SK-N-SH (cell line): ENCODE results near the gene ANO2. TPM values are rescaled to one million over a fixed set of nuclear protein-coding genes. Genes with fewer than 3 reads are reported as not detected.
A peak's percentile ranks its signal among the peaks of the same experiment; 100 is the strongest.

ENCODE experiments used
- CTCF ChIA-PET: fragments of 300-600, 350-600 bp; formaldehyde crosslinking; extraction: SDS; loops from one replicate; lab custom pipeline; 2021; lab: Yijun Ruan, JAX
- POLR2A ChIA-PET: fragments of 350-600 bp; sonication (Branson Sonifier 250); formaldehyde crosslinking; extraction: SDS; loops from one replicate; lab custom pipeline; 2020; ENCODE audit warnings: antibody characterized with exemption, inconsistent platforms; lab: Yijun Ruan, JAX
- DNase-seq: peaks from one replicate; pipeline ENCODE4 v3.0.0; 2012
- H2AFZ ChIP-seq: fragments of 200-600 bp; sonication (generic); 2 replicates; pipeline ENCODE4 v1.8.1; 2016; ENCODE audit warnings: antibody characterized with exemption, mild to moderate bottlenecking, low read depth
- H3F3A ChIP-seq: fragments of 200-600 bp; sonication (generic); replicated peaks from 2 replicates; pipeline ENCODE3; 2016; ENCODE audit warnings: antibody characterized with exemption, mild to moderate bottlenecking; ENCODE audit not compliant: insufficient read depth
- H3K27ac ChIP-seq, 2 experiments: fragments of 200-500 bp in 1 of 2; fragments of 200-600 bp in 1 of 2; sonication (Bioruptor generic) in 1 of 2; sonication (generic), shearing (Covaris generic) in 1 of 2; 2 replicates each; pipeline versions ENCODE4 v1.5.1 to v1.6.1; 2014 to 2016; ENCODE audit warnings: low read depth in 2 of 2, inconsistent platforms in 1 of 2, low read length in 1 of 2, mild to moderate bottlenecking in 1 of 2, mixed read lengths in 1 of 2
- H3K27me3 ChIP-seq: fragments of 200-600 bp; sonication (generic), shearing (Covaris generic); 2 replicates; pipeline ENCODE4 v1.6.1; 2016; ENCODE audit warnings: mixed run types; ENCODE audit not compliant: insufficient read depth
- H3K36me3 ChIP-seq, 2 experiments: fragments of 200-500 bp in 1 of 2; fragments of 200-600 bp in 1 of 2; sonication (Bioruptor generic) in 1 of 2; sonication (generic) in 1 of 2; replicated peaks in 1 of 2; 2 replicates each; pipeline versions ENCODE3 to v1.5.1; 2014 to 2016; ENCODE audit warnings: low read length in 1 of 2, mild to moderate bottlenecking in 1 of 2; ENCODE audit not compliant: insufficient read depth in 2 of 2, control insufficient read depth in 1 of 2
- H3K4me1 ChIP-seq, 2 experiments: fragments of 200-500 bp in 1 of 2; fragments of 200-600 bp in 1 of 2; sonication (Bioruptor generic) in 1 of 2; sonication (generic), shearing (Covaris generic) in 1 of 2; 2 replicates each; pipeline versions ENCODE4 v1.5.1 to v1.6.1; 2014 to 2016; ENCODE audit warnings: low read depth in 1 of 2, low read length in 1 of 2, mixed run types in 1 of 2; ENCODE audit not compliant: insufficient read depth in 2 of 2, control insufficient read depth in 1 of 2
- H3K4me2 ChIP-seq: fragments of 200-600 bp; sonication (generic), shearing (Covaris generic); 2 replicates; pipeline ENCODE4 v1.6.1; 2017; ENCODE audit warnings: mixed run types
- H3K4me3 ChIP-seq, 2 experiments: fragments of 200-500 bp in 1 of 2; fragments of 200-600 bp in 1 of 2; sonication (Bioruptor generic) in 1 of 2; sonication (generic), shearing (Covaris generic) in 1 of 2; 2 replicates each; pipeline versions ENCODE4 v1.5.1 to v1.8.1; 2014 to 2016; ENCODE audit warnings: low read depth in 2 of 2, inconsistent platforms in 1 of 2, low read length in 1 of 2, mild to moderate bottlenecking in 1 of 2, mixed read lengths in 1 of 2, moderate library complexity in 1 of 2
- H3K79me2 ChIP-seq: fragments of 200-600 bp; sonication (generic); 2 replicates; pipeline ENCODE4 v1.8.1; 2017; ENCODE audit warnings: mild to moderate bottlenecking; ENCODE audit not compliant: insufficient read depth
- H3K9ac ChIP-seq: fragments of 200-600 bp; sonication (generic); 2 replicates; pipeline ENCODE4 v1.6.1; 2017; ENCODE audit warnings: mixed run types
- H3K9me2 ChIP-seq: fragments of 200-600 bp; sonication (generic); 2 replicates; pipeline ENCODE4 v1.6.1; 2017; ENCODE audit warnings: mixed run types
- H3K9me3 ChIP-seq: fragments of 200-600 bp; sonication (generic); 2 replicates; pipeline ENCODE4 v1.6.1; 2017; ENCODE audit warnings: mixed run types, mild to moderate bottlenecking, moderate library complexity
- H4K20me1 ChIP-seq: fragments of 200-600 bp; sonication (generic); 2 replicates; pipeline ENCODE4 v1.6.1; 2017; ENCODE audit warnings: mild to moderate bottlenecking, mixed run types; ENCODE audit not compliant: insufficient read depth
- ELF1 ChIP-seq: IDR thresholded peaks from 2 replicates; pipeline ENCODE4 v1.4.0; 2012
- FOXJ3 ChIP-seq: sonication (generic); formaldehyde crosslinking; IDR thresholded peaks from 2 replicates; pipeline ENCODE4 v1.5.1; 2020; ENCODE audit warnings: mild to moderate bottlenecking, missing genetic modification reagents
- FOXM1 ChIP-seq: IDR thresholded peaks from 2 replicates; pipeline ENCODE4 v1.4.0; 2012; ENCODE audit warnings: low read depth, mild to moderate bottlenecking
- JUND ChIP-seq: IDR thresholded peaks from 2 replicates; pipeline ENCODE4 v1.4.0; 2012
- MXI1 ChIP-seq: IDR thresholded peaks from 2 replicates; pipeline ENCODE4 v1.6.1; 2012; ENCODE audit warnings: mild to moderate bottlenecking, low read depth, low read length, improper control_type of control experiment
- NFIC ChIP-seq: IDR thresholded peaks from 2 replicates; pipeline ENCODE4 v1.4.0; 2012; ENCODE audit warnings: borderline replicate concordance
- NRF1 ChIP-seq: IDR thresholded peaks from 2 replicates; pipeline ENCODE4 v1.6.1; 2012; ENCODE audit warnings: low read depth, mild to moderate bottlenecking, low read length
- RAD21 ChIP-seq: IDR thresholded peaks from 2 replicates; pipeline ENCODE4 v1.6.1; 2012; ENCODE audit warnings: mild to moderate bottlenecking, low read length
- RCOR1 ChIP-seq: fragments of 150-350 bp; IDR thresholded peaks from 2 replicates; pipeline ENCODE4 v1.6.1; 2017; ENCODE audit warnings: antibody characterized with exemption, low read length
- RXRA ChIP-seq: IDR thresholded peaks from 2 replicates; pipeline ENCODE4 v1.4.0; 2012; ENCODE audit warnings: low read depth, mild to moderate bottlenecking, borderline replicate concordance
- TAF1 ChIP-seq: IDR thresholded peaks from 2 replicates; pipeline ENCODE4 v1.6.1; 2012; ENCODE audit warnings: low read depth, mild to moderate bottlenecking, low read length, moderate library complexity, borderline replicate concordance
- TCF12 ChIP-seq: IDR thresholded peaks from 2 replicates; pipeline ENCODE4 v1.4.0; 2012
- TEAD4 ChIP-seq: IDR thresholded peaks from 2 replicates; pipeline ENCODE4 v1.4.0; 2012; ENCODE audit warnings: mild to moderate bottlenecking, borderline replicate concordance; ENCODE audit not compliant: insufficient read depth
- whole genome bisulfite sequencing: methylation state at CpG from one replicate; pipeline ENCODE4 v1.1.6; 2017; ENCODE audit warnings: low lambda C conversion rate; 5-methylcytosine and 5-hydroxymethylcytosine counted together
- polyA plus RNA-seq, 3 experiments: library from polyadenylated mRNA; depleted of rRNA; stranded (reverse); fragments of >200 nt; gene quantifications; 2 replicates each; pipeline ENCODE4 v1.2.3, GENCODE V29; 2012
- TF ChIP-seq, protein P1 (sequence below): fragments of 150-350 bp; IDR thresholded peaks from 2 replicates; pipeline ENCODE4 v1.6.1; 2016; ENCODE audit warnings: mild to moderate bottlenecking, low read depth, low read length
- TF ChIP-seq, protein P2 (sequence below): IDR thresholded peaks from 2 replicates; pipeline ENCODE4 v1.4.0; 2012; ENCODE audit warnings: low read depth, borderline replicate concordance

Gene ANO2
- polyA plus RNA-seq, 1 of the 3 experiments (the other 2 are of a cell fraction) = not detected

DNA sequence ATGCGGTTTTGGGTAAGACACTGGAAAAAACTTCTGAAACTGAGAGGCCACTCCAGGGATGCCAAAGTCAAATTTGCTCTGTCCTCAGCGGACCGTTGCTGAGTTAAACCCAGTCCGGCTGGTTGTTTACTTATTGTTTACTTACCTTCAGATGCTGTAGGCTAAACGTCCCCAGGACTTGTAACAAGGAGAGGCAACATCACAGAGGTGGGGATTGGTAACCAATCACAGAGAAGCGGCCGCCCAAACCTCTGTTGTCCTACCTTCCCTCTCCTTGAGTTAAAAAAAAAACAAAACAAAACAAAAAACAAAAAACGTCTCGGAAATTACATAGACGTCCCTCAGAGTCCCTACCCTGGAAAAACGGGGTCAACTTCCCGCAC lies 380 bp downstream of the ANO2 start:
- H4K20me1 ChIP-seq = no peaks in the 10 kb centered on the region
- POLR2A ChIA-PET = no interaction called here
- DNase-seq = no peak
- no peak overlapping the region for H3K27ac ChIP-seq
- no peaks in the 10 kb centered on the region for H3K36me3 ChIP-seq
- no peaks in the 10 kb centered on the region for H3K9me3 ChIP-seq
- H3K27me3 ChIP-seq = peaks cover 54% of the 10 kb centered on the region
- no peaks in the 10 kb centered on the region for H3K9me2 ChIP-seq
- H3K9ac ChIP-seq = no peak overlapping the region
- no peak for TF ChIP-seq RAD21
- TF ChIP-seq TCF12 = no peak
- no peak for TF ChIP-seq NFIC
- no peak for TF ChIP-seq ELF1
- TF ChIP-seq MXI1 = no peak
- no peak for TF ChIP-seq NRF1
- no peak for TF ChIP-seq JUND
- no peak for TF ChIP-seq FOXJ3 (CRISPR knock-in tag)
- TF ChIP-seq, protein P1, sequence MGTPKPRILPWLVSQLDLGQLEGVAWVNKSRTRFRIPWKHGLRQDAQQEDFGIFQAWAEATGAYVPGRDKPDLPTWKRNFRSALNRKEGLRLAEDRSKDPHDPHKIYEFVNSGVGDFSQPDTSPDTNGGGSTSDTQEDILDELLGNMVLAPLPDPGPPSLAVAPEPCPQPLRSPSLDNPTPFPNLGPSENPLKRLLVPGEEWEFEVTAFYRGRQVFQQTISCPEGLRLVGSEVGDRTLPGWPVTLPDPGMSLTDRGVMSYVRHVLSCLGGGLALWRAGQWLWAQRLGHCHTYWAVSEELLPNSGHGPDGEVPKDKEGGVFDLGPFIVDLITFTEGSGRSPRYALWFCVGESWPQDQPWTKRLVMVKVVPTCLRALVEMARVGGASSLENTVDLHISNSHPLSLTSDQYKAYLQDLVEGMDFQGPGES = no peak
- no peak for TF ChIP-seq FOXM1
- no peak for TF ChIP-seq TEAD4
- TF ChIP-seq RCOR1 = no peak
- no peaks in the 10 kb centered on the region for H3F3A ChIP-seq
- no peak overlapping the region for H2AFZ ChIP-seq
- CTCF ChIA-PET = no interaction called here
- H3K4me2 ChIP-seq = peak overlapping the region; percentile 57
- H3K79me2 ChIP-seq = no peaks in the 10 kb centered on the region
- peaks cover 0 to 4% of the 10 kb centered on the region in 2 experiments; a peak in 1 of 4 replicates for H3K4me1 ChIP-seq
- 33% methylated on average over 12 of the region's 12 CpGs for WGBS
- peak overlapping the region in 1 of 2 experiments; percentile 32; a peak in 1 of 4 replicates for H3K4me3 ChIP-seq

GRCh38 chr12:5944053-5944452 lies 1.0 kb downstream of the ANO2 start:
- H3K4me2 ChIP-seq = no peak overlapping the region
- H3K4me1 ChIP-seq = peaks cover 0 to 4% of the 10 kb centered on the region in 2 experiments; a peak in 1 of 4 replicates
- ChIA-PET CTCF (no interaction called here), POLR2A (no interaction called here)
- H3K27ac ChIP-seq = no peak overlapping the region
- H4K20me1 ChIP-seq = no peaks in the 10 kb centered on the region
- 46% methylated on average over 7 of the region's 8 CpGs for WGBS
- H3K9me2 ChIP-seq = no peaks in the 10 kb centered on the region
- no peaks in the 10 kb centered on the region for H3K36me3 ChIP-seq
- no peaks in the 10 kb centered on the region for H3K79me2 ChIP-seq
- H3K9me3 ChIP-seq = no peaks in the 10 kb centered on the region
- H3F3A ChIP-seq = no peaks in the 10 kb centered on the region
- H3K4me3 ChIP-seq = no peak overlapping the region
- no peak for TF ChIP-seq TAF1
- TF ChIP-seq, protein P1 = no peak
- TF ChIP-seq NRF1 = no peak
- TF ChIP-seq, protein P2, sequence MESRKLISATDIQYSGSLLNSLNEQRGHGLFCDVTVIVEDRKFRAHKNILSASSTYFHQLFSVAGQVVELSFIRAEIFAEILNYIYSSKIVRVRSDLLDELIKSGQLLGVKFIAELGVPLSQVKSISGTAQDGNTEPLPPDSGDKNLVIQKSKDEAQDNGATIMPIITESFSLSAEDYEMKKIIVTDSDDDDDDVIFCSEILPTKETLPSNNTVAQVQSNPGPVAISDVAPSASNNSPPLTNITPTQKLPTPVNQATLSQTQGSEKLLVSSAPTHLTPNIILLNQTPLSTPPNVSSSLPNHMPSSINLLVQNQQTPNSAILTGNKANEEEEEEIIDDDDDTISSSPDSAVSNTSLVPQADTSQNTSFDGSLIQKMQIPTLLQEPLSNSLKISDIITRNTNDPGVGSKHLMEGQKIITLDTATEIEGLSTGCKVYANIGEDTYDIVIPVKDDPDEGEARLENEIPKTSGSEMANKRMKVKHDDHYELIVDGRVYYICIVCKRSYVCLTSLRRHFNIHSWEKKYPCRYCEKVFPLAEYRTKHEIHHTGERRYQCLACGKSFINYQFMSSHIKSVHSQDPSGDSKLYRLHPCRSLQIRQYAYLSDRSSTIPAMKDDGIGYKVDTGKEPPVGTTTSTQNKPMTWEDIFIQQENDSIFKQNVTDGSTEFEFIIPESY = no peak
- TF ChIP-seq TEAD4 = no peak
- no peak for TF ChIP-seq RXRA
- no peak overlapping the region for H2AFZ ChIP-seq
- no peak for DNase-seq
- no peak overlapping the region for H3K9ac ChIP-seq
- peaks cover 51% of the 10 kb centered on the region for H3K27me3 ChIP-seq
